SK-N-SH treated with all-trans-retinoic acid at 6 μM for 48 hours (cell line): ENCODE results near the gene AMBP.

ENCODE experiments used
- ATAC-seq: fragments of 200-7000 bp; cut with Tn5 transposase; 3 replicates; pipeline ENCODE4 v1.9.1; 2020; ENCODE audit warnings: mild to moderate bottlenecking, moderate library complexity
- BACH2 ChIP-seq: fragments of 250-450 bp; sonication (Bioruptor Pico); IDR thresholded peaks from 2 replicates; pipeline ENCODE4 v1.9.0; 2021; ENCODE audit warnings: mild to moderate bottlenecking, borderline replicate concordance
- CREB5 ChIP-seq: fragments of 250-450 bp; sonication (Bioruptor Pico); IDR thresholded peaks from 2 replicates; pipeline ENCODE4 v1.5.1; 2020; ENCODE audit warnings: low read depth, mild to moderate bottlenecking, moderate library complexity
- CSRNP3 ChIP-seq: fragments of 250-450 bp; sonication (Bioruptor Pico); IDR thresholded peaks from 2 replicates; pipeline ENCODE4 v1.5.1; 2021; ENCODE audit warnings: mild to moderate bottlenecking, moderate library complexity
- ESRRG ChIP-seq: fragments of 250-450 bp; sonication (Bioruptor Pico); IDR thresholded peaks from 2 replicates; pipeline ENCODE4 v1.6.1; 2021; ENCODE audit warnings: mild to moderate bottlenecking
- GLIS3 ChIP-seq: fragments of 250-450 bp; sonication (Bioruptor Pico); IDR thresholded peaks from 2 replicates; pipeline ENCODE4 v1.5.0; 2020; ENCODE audit warnings: mild to moderate bottlenecking, moderate library complexity
- ISL1 ChIP-seq: fragments of 250-450 bp; sonication (Bioruptor Pico); IDR thresholded peaks from 2 replicates; pipeline ENCODE4 v2.1.2; 2022; ENCODE audit warnings: mild to moderate bottlenecking, moderate library complexity
- OSR1 ChIP-seq: fragments of 250-450 bp; sonication (Bioruptor Pico); IDR thresholded peaks from 2 replicates; pipeline ENCODE4 v1.8.0; 2022; ENCODE audit warnings: moderate library complexity, mild to moderate bottlenecking, inconsistent platforms
- PATZ1 ChIP-seq: fragments of 250-450 bp; sonication (Bioruptor Pico); IDR thresholded peaks from 2 replicates; pipeline ENCODE4 v1.8.0; 2020; ENCODE audit warnings: mild to moderate bottlenecking, moderate library complexity, borderline replicate concordance
- POU6F1 ChIP-seq: fragments of 250-450 bp; sonication (Bioruptor Pico); IDR thresholded peaks from 2 replicates; pipeline ENCODE4 v1.8.0; 2021; ENCODE audit warnings: low read depth, mild to moderate bottlenecking, moderate library complexity, borderline replicate concordance
- PPARA ChIP-seq: fragments of 250-450 bp; sonication (Bioruptor Pico); IDR thresholded peaks from 2 replicates; pipeline ENCODE4 v1.5.0; 2020; ENCODE audit warnings: mild to moderate bottlenecking, borderline replicate concordance
- RARB ChIP-seq: fragments of 250-450 bp; sonication (Bioruptor Pico); IDR thresholded peaks from 2 replicates; pipeline ENCODE4 v1.8.0; 2021; ENCODE audit warnings: mild to moderate bottlenecking, moderate library complexity
- TCF4 ChIP-seq: fragments of 250-450 bp; sonication (Bioruptor Pico); IDR thresholded peaks from 2 replicates; pipeline ENCODE4 v1.8.0; 2021; ENCODE audit warnings: mild to moderate bottlenecking, moderate library complexity, borderline replicate concordance
- TOX ChIP-seq: fragments of 250-450 bp; sonication (Bioruptor Pico); IDR thresholded peaks from 2 replicates; pipeline ENCODE4 v1.8.0; 2021; ENCODE audit warnings: mild to moderate bottlenecking, moderate library complexity, borderline replicate concordance
- TSHZ2 ChIP-seq: fragments of 250-450 bp; sonication (Bioruptor Pico); IDR thresholded peaks from 2 replicates; pipeline ENCODE4 v1.5.0; 2020; ENCODE audit warnings: mild to moderate bottlenecking, moderate library complexity
- ZC3H10 ChIP-seq: fragments of 250-450 bp; sonication (Bioruptor Pico); IDR thresholded peaks from 2 replicates; pipeline ENCODE4 v1.5.1; 2021; ENCODE audit warnings: mild to moderate bottlenecking, moderate library complexity
- ZFP3 ChIP-seq: fragments of 250-450 bp; sonication (Bioruptor Pico); IDR thresholded peaks from 2 replicates; pipeline ENCODE4 v1.5.0; 2020; ENCODE audit warnings: mild to moderate bottlenecking, moderate library complexity
- ZFP30 ChIP-seq: fragments of 450-650 bp; formaldehyde crosslinking; IDR thresholded peaks from 2 replicates; pipeline ENCODE4 v1.5.0; 2022; ENCODE audit warnings: mild to moderate bottlenecking, moderate library complexity
- ZNF565 ChIP-seq: fragments of 450-650 bp; formaldehyde crosslinking; conservative IDR thresholded peaks from 2 replicates; pipeline ENCODE4 v1.5.0; 2020; ENCODE audit warnings: low read depth, mild to moderate bottlenecking, moderate library complexity
- ZNF70 ChIP-seq: fragments of 450-650 bp; formaldehyde crosslinking; IDR thresholded peaks from 2 replicates; pipeline ENCODE4 v1.5.0; 2020; ENCODE audit warnings: mild to moderate bottlenecking, moderate library complexity

Gene AMBP

GRCh38 chr9:114124666-114125475 lies 46.8 kb upstream of the AMBP start:
- TF ChIP-seq ZNF565 (no peak), ISL1 (no peak), ZNF70 (CRISPR knock-in tag) (no peak), ZFP30 (no peak), PPARA (CRISPR knock-in tag) (no peak), ZC3H10 (CRISPR knock-in tag) (no peak), TSHZ2 (CRISPR knock-in tag) (no peak), OSR1 (CRISPR knock-in tag) (no peak), ESRRG (no peak), POU6F1 (CRISPR knock-in tag) (no peak), TOX (CRISPR knock-in tag) (no peak), CREB5 (no peak), RARB (no peak), ZFP3 (CRISPR knock-in tag) (no peak), GLIS3 (no peak), PATZ1 (CRISPR knock-in tag) (no peak), BACH2 (CRISPR knock-in tag) (no peak), CSRNP3 (CRISPR knock-in tag) (no peak)
- ATAC-seq = no peak

- TF ChIP-seq ZNF70 (CRISPR knock-in tag) (no peak), TCF4 (no peak), BACH2 (CRISPR knock-in tag) (no peak), ZFP30 (no peak), ISL1 (no peak), ZFP3 (CRISPR knock-in tag) (no peak), PATZ1 (CRISPR knock-in tag) (no peak), ESRRG (no peak), GLIS3 (no peak), OSR1 (CRISPR knock-in tag) (no peak)
- ATAC-seq = no peak
Measured at GRCh38 chr9:114124138-114124537, 46.0 kb upstream of the AMBP start.
